ENCODE data around the gene LUM. TPM values are rescaled to one million over a fixed set of nuclear protein-coding genes. Genes with fewer than 3 reads are reported as not detected.
"Not testable (repeated sequence)": the region's sequence is repeated elsewhere in the genome, so short reads cannot be mapped to it uniquely, and the experiment has no call there.

The LUM gene
- total RNA-seq, 2 experiments from 2014 or later: not detected

DNA sequence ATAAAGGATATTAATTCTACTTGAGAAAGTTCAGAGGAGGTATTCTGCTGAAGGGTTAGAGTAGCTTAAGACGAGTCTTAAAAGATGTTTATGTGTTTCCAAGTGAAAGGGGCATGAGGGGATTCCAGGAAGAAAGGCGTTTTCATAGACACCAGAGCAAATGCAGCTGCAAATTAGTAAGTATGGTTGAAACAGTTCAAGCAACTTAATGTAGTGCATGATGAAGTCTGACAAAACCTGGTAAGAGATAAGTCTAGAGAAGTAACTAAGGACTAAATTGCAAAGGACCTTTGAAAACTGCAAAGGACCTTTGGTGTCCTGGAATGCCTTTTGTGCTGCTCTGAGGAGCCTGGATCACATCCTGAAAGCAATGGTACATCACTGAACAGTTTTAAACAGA is 11.5 kb downstream of the LUM start:
- Mint-ChIP-seq H3K9me3 (no peaks in the 10 kb centered on the region), H3K36me3 (no peaks in the 10 kb centered on the region), H3K27me3 (no peaks in the 10 kb centered on the region), H3K27ac (no peak overlapping the region), H3K4me1 (no peaks in the 10 kb centered on the region), H3K4me3 (no peak overlapping the region)
- DNase-seq: no peak

DNA sequence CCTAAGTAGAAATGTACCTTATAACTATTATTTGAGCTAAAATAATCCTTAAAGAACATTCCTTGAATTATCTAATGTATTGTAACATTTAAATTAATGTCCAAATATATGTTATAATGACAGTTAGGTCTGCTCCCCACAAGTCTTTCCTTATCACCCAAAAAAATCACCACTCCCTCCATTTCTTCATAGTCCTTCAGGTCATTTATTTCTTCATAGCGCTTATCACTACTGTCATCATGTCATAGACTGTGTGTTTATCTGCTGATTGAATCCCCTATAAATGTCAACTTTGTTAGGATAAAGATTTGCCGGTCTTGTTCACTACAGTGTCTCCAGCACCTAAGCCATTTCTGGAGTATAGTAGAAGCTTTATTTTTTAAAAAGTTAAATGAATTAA is 12.0 kb downstream of the LUM start:
- H3K27ac Mint-ChIP-seq: no peak overlapping the region
- no peak overlapping the region for H3K4me3 Mint-ChIP-seq
- no peaks in the 10 kb centered on the region for H3K4me1 Mint-ChIP-seq
- DNase-seq: no peak
- no peaks in the 10 kb centered on the region for H3K27me3 Mint-ChIP-seq
- no peaks in the 10 kb centered on the region for H3K36me3 Mint-ChIP-seq
- no peaks in the 10 kb centered on the region for H3K9me3 Mint-ChIP-seq

DNA sequence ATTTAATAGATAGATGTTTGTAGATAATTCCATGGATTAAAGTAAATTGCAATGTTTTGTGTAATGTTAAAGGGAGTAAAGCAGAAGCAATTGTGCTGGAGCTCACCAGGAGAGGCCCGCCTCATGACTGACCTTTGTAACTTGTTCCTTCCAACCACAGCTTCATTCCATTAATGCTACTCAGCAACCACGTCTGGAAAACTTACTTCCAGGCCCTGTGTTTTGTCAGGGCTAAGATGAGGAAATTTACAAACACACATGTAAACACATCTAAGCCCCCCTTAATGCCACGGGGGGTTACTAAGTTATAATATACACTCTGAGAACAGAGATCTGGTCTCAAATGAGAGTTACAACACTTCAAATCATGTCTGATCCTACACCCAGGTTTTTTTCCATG is 12.4 kb downstream of the LUM start:
- Mint-ChIP-seq H3K9me3 (no peaks in the 10 kb centered on the region), H3K4me3 (no peak overlapping the region), H3K27me3 (no peaks in the 10 kb centered on the region), H3K27ac (no peak overlapping the region), H3K36me3 (no peaks in the 10 kb centered on the region), H3K4me1 (no peaks in the 10 kb centered on the region)
- DNase-seq: no peak

DNA sequence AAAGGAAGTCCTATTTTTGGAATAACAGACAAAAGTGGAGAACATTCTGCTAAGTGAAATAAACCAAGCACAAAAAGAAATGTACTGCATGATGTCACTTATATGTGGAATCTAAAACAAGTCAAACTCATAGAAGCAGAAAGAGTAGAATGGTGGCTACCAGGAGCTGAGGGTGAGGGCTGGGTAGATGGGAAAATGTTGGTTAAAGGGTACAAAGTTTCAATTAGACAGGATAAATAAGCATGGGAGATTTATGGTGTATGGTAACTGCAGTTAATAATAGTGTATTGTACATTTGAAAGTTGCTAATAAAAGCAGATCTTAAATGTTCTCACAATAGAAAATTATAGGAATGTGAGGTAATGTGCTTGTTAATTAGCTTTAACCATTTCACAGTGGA is 12.8 kb downstream of the LUM start:
- no peak overlapping the region for H3K4me3 Mint-ChIP-seq
- H3K4me1 Mint-ChIP-seq: no peaks in the 10 kb centered on the region
- no peaks in the 10 kb centered on the region for H3K27me3 Mint-ChIP-seq
- H3K27ac Mint-ChIP-seq: no peak overlapping the region
- DNase-seq: no peak
- H3K9me3 Mint-ChIP-seq: no peaks in the 10 kb centered on the region
- no peaks in the 10 kb centered on the region for H3K36me3 Mint-ChIP-seq

DNA sequence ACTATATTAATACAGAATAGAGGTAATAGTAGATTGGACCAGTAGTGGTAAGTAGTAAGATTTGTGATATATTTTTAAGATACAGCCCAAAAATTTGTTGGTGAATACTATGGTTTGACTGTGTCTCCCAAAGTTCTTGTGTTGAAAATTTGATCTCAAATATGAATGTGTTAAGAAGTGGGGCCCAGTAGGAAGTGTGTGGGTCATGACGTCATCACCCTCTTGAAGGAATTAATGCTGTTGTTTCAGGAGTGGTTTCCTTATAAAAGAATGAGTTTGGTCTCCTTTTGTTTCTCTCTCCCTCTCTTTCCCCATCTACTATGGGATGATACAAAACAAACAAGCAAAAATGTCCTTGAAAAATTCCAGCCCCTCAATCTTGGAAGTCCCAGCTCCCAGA is 16.3 kb downstream of the LUM start:
- Mint-ChIP-seq H3K4me1 (no peaks in the 10 kb centered on the region), H3K27me3 (peaks cover 4% of the 10 kb centered on the region), H3K4me3 (no peak overlapping the region), H3K27ac (no peak overlapping the region), H3K36me3 (no peaks in the 10 kb centered on the region), H3K9me3 (peaks cover 10% of the 10 kb centered on the region)
- DNase-seq: no peak

DNA sequence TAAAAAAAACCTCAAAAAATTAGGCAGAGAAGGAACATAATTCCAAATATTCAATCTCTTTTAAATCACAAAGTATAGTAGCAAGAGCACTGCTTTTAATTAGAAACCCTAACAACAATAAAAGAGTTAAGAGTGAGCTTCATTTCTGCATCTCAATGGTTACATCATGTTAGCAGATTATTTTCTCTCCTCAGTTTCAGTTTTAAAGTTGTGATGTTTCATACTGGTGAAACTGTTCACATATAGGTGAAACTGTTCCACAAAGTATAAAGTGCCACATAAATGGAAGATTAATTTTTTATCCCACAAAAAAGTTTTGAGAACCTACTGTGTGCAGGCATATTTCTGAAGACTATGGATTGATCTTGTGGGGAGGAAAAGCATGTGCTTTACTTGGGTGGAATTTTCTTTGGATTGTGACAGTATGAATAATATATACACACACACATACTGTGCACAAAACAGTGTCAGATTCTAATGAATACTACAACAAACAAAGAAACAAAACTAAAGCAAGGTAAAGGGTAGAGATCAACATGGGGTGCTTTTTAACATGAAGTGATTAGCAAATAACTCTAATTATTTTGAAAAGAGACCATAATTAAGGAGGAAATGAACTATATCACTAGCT is 17.1 kb downstream of the LUM start:
- Mint-ChIP-seq H3K9me3 (peaks cover 16% of the 10 kb centered on the region), H3K27ac (no peak overlapping the region), H3K4me1 (no peaks in the 10 kb centered on the region), H3K4me3 (no peak overlapping the region), H3K36me3 (no peaks in the 10 kb centered on the region), H3K27me3 (peaks cover 4% of the 10 kb centered on the region)
- no peak for DNase-seq

DNA sequence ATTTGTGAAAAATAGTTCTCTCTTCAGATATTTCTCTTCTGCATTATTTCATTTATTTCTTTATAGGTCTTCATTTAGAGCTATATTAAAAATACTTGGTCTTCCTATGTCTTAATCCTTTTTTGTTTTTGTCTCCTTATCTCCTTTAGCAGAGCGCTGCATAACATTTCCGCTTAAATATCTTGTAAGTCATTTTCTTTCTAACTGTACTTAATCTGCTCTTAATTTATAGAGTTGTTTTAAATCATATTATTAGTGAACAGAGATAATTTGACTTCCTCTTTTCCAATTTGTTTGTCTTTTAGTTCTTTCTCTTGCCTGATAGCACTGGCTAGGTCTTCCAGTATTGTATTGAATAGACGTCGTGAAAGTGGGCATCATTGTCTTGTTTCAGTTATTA is 18.0 kb downstream of the LUM start:
- H3K36me3 Mint-ChIP-seq: no peaks in the 10 kb centered on the region
- H3K4me3 Mint-ChIP-seq: no peak overlapping the region
- no peaks in the 10 kb centered on the region for H3K4me1 Mint-ChIP-seq
- H3K27me3 Mint-ChIP-seq: peaks cover 4% of the 10 kb centered on the region
- peaks cover 20% of the 10 kb centered on the region for H3K9me3 Mint-ChIP-seq
- H3K27ac Mint-ChIP-seq: no peak overlapping the region
- no peak for DNase-seq

DNA sequence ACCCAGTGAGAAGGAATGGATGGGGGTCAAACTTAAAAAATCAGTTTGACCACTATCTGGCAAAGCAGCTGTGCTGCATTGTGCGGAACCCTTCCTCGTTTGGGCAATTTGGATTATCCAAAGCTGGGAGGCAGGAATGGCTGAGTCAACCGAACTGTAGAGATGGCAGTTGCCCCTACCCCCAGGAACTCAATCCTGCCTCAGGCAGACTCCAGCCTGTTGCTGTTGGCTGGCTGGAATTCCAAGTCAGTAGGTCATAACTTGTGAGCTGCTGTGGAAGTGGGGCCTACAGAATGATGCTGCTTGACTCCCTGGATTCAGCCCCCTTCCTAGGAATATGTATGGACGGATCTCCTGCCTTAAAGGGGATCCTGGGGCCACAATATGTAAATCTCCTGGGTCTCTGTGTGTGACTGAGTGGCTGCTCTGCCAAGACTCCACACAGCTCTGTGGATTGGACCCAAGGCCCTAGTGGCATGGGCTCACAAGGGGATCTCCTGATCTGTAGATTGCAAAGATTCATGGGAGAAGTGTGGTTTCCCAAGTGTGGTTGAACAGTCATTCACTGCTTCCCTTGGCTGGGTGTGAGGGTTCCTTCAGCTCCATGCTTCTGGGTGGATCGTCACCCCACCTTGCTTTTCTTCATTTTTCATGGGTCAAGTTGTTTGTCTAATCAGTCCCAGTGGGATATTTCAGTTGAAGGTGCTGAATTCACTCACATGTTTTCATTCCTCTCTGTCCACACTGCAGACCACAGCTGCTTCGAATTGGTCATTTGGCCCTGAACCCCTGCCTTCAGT is 19.2 kb downstream of the LUM start:
- DNase-seq: no peak
- Mint-ChIP-seq H3K4me1 (no peaks in the 10 kb centered on the region), H3K4me3 (no peak overlapping the region)

DNA sequence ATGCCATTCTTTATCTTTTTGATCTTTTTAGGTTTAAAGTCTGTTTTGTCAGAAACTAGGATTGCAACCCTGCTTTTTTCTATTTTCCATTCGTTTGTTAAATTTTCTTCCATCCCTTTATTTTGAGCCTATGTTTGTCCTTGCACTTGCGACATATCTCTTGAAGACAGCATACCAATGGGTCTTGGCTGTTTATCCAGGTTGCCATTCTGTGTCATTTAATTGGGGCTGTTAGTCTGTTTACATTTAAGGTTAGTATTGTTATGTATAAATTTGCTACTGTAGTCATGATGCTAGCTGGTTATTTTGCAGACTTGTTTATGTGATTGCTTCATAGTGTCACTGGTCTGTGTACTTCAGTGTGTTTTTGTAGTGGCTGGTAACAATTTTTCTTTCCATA is 21.3 kb downstream of the LUM start:
- not testable (repeated sequence) for H3K27ac Mint-ChIP-seq, H3K36me3 Mint-ChIP-seq, DNase-seq, H3K27me3 Mint-ChIP-seq, H3K4me1 Mint-ChIP-seq, H3K4me3 Mint-ChIP-seq
- peaks cover 20% of the 10 kb centered on the region for H3K9me3 Mint-ChIP-seq

More for the DNA sequence above, 19.2 kb downstream of the LUM start:
- no peak overlapping the region for H3K27ac Mint-ChIP-seq
- H3K36me3 Mint-ChIP-seq: no peaks in the 10 kb centered on the region
- peaks cover 4% of the 10 kb centered on the region for H3K27me3 Mint-ChIP-seq
- H3K9me3 Mint-ChIP-seq: peaks cover 20% of the 10 kb centered on the region

DNA sequence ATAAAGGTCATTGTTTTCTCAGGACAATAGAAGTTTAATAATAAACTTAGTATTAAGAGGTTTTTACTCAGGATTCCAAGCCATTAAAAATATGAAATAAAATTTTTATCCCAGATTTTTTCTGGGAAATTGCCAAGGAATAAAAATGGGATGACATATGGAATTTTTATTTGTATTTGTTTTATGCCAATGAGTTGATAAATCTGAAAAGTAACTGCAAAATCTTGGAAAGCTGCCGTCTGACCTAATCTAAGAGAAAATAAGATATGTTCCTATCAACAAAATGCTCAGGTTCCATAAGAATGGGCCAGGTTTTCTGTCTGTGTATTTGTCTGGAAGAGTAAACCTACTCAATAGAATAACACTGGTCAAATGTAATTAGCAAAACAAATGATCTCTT is 31.3 kb downstream of the LUM start:
- Mint-ChIP-seq H3K36me3 (no peaks in the 10 kb centered on the region), H3K27me3 (peaks cover 8% of the 10 kb centered on the region), H3K4me1 (no peaks in the 10 kb centered on the region), H3K4me3 (no peak overlapping the region), H3K27ac (no peak overlapping the region), H3K9me3 (no peaks in the 10 kb centered on the region)
- DNase-seq: no peak

DNA sequence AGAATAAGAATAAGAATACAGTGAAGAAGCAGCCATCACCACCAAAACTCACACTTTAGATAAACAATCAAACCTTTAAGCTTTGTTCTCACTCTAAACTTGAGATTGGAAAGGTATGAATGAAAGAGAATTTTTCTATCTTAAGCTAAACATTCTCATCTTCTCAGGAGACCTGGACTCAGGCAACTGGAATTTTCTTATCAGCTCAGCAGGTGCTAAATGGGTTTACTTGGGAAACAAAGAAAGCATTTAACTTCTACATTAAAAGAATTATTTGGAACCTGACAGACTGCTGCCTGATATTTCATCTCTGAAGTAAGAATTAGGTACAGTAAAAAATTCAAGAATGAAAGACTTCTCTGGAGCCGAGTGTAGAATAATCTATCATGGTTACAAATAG is 32.8 kb downstream of the LUM start:
- Mint-ChIP-seq H3K9me3 (no peaks in the 10 kb centered on the region), H3K4me3 (no peak overlapping the region), H3K36me3 (no peaks in the 10 kb centered on the region), H3K4me1 (no peaks in the 10 kb centered on the region), H3K27me3 (peaks cover 8% of the 10 kb centered on the region), H3K27ac (no peak overlapping the region)
- no peak for DNase-seq

DNA sequence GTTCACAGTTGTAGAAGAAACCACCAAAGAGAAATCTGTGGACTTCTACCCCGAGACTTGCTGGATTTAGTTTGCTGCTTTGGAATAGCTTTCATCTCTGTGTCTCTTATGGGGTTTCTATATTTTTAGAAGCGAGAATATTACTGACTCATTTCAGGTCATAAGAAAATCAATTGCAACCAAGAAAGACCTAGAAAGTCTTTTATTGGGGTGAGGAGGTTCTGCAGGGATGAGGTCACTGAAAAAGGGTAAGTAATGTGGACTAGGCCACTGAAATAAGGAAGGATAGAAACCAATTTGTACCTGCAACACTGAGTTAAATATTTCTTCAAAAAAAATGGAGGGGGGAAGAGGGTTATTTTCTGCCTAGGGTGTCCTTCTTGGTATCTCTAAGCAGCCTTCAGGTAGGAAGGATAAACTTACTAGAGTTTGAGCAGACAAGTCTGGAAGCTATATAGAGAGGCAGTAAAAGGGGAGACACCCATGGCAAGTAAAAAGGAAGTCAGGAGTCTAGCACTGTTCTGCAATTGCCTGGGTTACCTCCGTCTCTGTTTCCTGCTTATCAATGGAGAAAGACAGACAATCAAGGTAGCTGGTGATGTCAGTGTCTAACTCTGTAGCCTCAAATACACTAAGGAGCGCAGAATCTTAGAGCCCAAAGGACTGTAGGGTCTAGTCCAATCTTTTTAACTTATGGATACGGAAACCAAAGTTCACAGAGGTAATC is 33.9 kb downstream of the LUM start:
- no peak for DNase-seq
- Mint-ChIP-seq H3K4me3 (no peak overlapping the region), H3K27ac (no peak overlapping the region), H3K27me3 (peaks cover 8% of the 10 kb centered on the region), H3K9me3 (no peaks in the 10 kb centered on the region), H3K36me3 (no peaks in the 10 kb centered on the region), H3K4me1 (no peaks in the 10 kb centered on the region)

DNA sequence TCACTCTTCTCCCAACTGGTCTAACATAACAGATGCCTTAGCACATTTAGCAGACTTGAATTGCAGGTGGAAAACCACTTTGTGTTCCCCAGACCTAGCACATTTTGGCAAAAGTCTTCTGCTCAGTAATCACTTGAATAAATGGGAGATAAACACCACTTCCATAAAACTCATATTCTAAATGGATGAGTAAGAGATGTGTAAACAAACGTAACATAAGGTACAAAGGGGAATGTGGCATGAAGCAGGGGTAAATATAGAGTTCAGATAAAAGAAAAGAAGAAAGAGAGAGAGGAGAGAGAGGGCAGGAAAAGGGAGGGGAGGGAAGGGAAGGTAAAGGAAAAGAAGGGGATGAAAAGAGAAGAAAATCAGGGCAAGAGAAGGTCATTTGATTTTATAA is 36.4 kb downstream of the LUM start:
- H3K36me3 Mint-ChIP-seq: no peaks in the 10 kb centered on the region
- no peaks in the 10 kb centered on the region for H3K4me1 Mint-ChIP-seq
- H3K27me3 Mint-ChIP-seq: peaks cover 4% of the 10 kb centered on the region
- no peak overlapping the region for H3K4me3 Mint-ChIP-seq
- H3K9me3 Mint-ChIP-seq: no peaks in the 10 kb centered on the region
- no peak for DNase-seq
- H3K27ac Mint-ChIP-seq: no peak overlapping the region

DNA sequence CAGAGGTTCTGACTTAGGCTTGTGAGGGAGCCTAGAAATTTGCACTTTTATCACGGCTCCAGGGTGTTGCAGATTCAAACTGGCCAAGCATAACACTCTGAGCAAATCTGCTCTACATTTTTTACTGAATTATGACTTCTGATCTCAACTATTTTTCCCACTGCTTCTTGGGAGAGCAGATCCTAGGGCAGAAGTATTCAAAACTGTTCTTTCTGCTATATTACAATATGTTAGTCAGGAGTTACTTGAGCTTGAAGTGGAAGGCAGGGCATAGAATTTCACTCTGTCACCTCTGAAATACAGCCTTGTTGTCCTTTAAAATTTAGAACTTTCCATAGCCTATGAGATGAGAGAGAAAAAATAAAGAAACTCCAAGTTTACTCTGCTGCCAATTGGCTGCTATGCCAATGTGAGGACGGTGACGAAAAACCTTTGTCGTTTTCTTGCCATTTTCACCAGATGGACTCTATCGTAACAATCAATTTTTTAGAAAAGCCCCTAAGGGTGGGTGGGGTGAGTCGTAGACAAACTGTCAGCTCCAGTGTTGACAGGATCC is 37.1 kb downstream of the LUM start:
- peaks cover 4% of the 10 kb centered on the region for H3K27me3 Mint-ChIP-seq
- no peak for DNase-seq
- no peaks in the 10 kb centered on the region for H3K4me1 Mint-ChIP-seq
- no peaks in the 10 kb centered on the region for H3K9me3 Mint-ChIP-seq
- H3K27ac Mint-ChIP-seq: no peak overlapping the region
- H3K36me3 Mint-ChIP-seq: no peaks in the 10 kb centered on the region
- no peak overlapping the region for H3K4me3 Mint-ChIP-seq

DNA sequence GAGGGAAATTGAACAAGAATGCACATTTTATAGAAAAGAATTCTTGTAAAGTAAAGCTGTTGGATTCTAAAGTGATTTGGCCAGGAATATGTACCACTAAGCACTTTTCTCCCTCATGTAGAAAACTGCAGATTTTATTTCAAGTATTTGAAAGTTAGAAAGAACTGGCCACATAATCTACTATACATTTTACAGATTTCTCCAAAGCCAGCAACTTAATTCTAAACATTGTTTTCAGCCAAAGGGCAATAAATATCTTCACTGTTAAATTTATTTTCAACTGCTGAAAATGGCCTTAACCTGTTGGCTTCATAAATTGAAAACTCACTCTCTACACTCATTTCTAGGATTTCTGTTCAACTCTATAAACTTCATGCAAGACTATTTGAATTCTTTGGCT is 37.9 kb downstream of the LUM start:
- Mint-ChIP-seq H3K4me3 (no peak overlapping the region), H3K27ac (no peak overlapping the region), H3K27me3 (peaks cover 4% of the 10 kb centered on the region), H3K36me3 (no peaks in the 10 kb centered on the region), H3K4me1 (no peaks in the 10 kb centered on the region), H3K9me3 (no peaks in the 10 kb centered on the region)
- no peak for DNase-seq

All from activated naive CD8-positive, alpha-beta T cell treated with anti-CD3 and anti-CD28 coated beads for 36 hours (primary cell).